GM21786 (cell line): ENCODE measurements around the gene SEPSECS.

Experiments used
- ATAC-seq: cut with Tn5 transposase; IDR thresholded peaks from one replicate; pipeline ENCODE4 v1.9.1; 2021; ENCODE audit not compliant: unreplicated experiment

SEPSECS gene

DNA sequence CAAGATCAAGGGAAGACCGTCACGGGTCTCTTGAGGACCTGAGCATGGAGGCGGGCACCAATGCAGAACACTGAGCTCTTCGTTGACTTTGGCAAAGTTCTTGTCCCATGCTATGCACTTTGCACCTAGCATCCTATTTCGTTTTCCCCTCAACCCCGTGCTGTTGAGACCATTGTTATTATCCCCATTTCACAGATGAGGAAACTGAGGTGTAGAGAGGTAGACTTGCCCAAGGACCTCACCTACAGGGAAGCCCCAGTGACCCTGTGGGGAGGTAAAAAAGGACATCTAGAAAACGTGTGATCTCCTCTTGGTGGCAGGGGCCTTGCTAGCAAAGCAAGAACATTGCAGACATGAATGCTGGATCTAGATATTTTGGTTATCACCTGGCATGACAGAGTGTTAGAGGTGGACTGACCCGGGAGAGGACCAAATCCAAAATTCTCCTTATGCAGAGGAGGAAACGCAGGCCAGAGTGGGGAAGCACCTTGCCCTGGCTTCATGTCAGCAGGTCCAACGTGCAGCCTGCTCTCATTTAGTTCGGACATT lies 48.5 kb downstream of the SEPSECS start:
- no peak for ATAC-seq

- ATAC-seq, result no peak
Observed at GRCh38 chr4:25110527-25111329, 49.5 kb downstream of the SEPSECS start.

GRCh38 chr4:25109511-25109910 lies 50.7 kb downstream of the SEPSECS start:
- no peak for ATAC-seq

DNA sequence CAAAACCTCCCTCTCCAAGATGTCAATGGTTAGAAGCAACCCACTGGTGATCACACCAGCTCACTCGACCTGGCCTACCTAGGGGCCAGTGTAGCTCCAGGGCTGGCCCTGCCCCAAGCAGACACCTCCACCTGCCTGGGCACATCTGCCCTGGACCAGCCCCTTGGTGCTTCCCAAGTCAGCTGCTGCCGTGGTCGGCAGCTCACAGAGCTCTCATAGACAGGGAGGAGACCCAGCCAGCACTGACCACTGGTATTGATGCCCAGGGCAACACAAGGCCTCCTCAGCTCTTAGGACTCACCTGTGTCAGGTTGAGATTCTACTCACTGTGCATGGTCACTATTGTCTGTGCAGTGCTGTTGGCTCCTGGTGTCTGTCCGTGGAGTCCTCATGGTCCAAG lies 51.7 kb downstream of the SEPSECS start:
- ATAC-seq, result no peak

- ATAC-seq, result no peak
Observed at GRCh38 chr4:25107827-25108516, 52.3 kb downstream of the SEPSECS start.

GRCh38 chr4:25106363-25107151 lies 53.7 kb downstream of the SEPSECS start:
- no peak for ATAC-seq

DNA sequence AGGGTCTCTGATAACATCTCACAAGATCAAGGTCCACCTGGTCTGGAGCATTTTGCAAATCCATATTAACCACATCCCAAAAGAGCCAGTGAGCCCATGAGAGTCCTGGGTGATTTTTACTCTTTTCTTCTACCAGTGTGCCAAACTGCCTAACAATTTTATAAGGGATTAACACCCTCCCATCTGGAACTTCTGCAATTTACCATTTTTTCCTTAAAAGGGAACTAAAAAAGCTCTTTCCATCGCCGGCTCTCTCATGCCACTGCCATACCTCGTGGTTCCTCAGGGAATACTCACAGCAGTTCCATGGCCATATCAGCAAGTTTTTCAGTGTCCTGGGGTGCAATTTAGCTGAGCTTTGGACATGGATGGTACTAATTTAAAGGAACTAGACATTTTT lies 55.7 kb downstream of the SEPSECS start:
- ATAC-seq, result no peak

GRCh38 chr4:25103418-25103817 lies 56.8 kb downstream of the SEPSECS start:
- ATAC-seq, result no peak

DNA sequence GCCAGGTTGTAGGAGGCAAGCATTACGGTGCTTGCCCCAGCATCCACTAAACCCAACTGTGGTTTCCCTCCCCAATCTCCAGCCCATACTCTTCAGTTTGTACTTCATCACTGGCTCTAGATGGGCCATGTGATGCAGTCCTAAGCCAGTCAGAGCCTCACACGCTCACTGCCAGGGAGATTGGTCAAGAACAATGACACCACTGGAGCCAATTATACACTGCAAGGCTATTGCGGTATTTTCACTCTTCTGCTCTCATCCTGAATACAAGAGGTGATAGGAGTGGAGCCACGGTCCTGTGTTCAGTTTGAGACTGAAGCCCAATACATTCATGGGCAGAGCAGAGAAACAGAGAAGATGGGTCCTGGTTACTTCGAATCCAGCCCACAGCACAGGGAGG lies 58.4 kb downstream of the SEPSECS start:
- no peak for ATAC-seq

- ATAC-seq, result no peak
Observed at GRCh38 chr4:25100710-25101109, 59.5 kb downstream of the SEPSECS start.

GRCh38 chr4:25100021-25100555 lies 60.2 kb downstream of the SEPSECS start:
- ATAC-seq, result no peak

GRCh38 chr4:25098964-25099891 lies 61.0 kb downstream of the SEPSECS start:
- no peak for ATAC-seq

- ATAC-seq, result no peak
Observed at GRCh38 chr4:25096981-25097443, 63.2 kb downstream of the SEPSECS start.

- no peak for ATAC-seq
Observed at GRCh38 chr4:25096251-25096980, 63.8 kb downstream of the SEPSECS start.

DNA sequence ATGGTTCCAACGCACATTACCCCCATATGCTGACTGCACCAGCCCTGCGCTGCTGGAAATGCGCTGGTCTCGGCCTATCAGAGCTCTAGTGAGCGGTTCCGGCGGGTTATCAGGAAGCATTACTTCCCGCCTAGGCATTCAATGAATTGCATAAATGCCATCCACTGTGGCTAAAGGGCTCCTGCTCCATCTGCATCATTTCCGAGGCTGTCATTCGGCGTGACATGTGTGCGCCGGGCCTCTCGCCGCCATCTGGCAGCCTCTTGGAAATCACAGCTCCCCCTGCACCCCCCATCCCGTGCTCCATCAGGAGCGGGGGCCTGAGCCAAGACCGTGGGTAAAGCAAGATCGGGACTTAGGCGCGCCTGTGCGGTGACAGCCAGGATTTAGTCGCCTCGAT lies 64.4 kb downstream of the SEPSECS start:
- ATAC-seq, result no peak

DNA sequence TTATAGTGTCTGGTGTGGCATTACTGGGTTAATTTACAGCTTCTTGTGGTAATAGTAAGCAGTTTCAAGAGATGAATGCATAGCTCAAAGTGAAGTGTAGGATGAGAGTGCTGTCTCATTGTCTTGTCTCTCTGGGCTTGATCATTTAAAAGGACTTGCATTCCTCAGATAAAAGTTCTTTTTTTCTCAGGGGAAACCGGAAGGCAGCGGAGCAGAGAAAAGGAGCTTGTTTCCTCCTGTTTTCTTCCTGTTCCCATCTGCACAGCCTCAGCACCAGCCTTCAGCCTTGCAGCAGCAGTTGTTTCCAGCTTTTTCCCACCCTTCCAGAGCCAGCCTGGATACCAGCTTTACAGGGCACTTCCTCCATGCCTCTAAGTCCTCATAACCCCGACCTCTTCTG lies 68.1 kb downstream of the SEPSECS start:
- no peak for ATAC-seq

DNA sequence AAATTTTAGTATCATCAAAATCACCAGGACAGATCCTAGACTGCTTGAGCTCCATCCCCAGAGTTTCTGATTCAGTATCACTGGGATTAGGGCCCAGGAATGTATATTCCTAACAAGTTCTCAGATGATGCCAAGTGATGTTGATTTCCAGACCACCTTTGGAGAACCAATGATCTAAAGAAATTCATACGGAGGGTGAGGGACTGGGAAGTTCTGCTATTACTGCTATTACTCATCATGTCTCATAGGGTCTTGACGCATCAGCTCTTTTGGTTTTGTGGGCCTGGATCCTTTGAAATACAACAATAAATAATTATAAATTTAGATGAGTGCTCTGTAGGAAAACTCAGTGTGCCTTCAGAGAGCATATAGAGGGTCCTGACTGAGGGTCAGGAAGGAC lies 69.7 kb downstream of the SEPSECS start:
- ATAC-seq, result no peak

DNA sequence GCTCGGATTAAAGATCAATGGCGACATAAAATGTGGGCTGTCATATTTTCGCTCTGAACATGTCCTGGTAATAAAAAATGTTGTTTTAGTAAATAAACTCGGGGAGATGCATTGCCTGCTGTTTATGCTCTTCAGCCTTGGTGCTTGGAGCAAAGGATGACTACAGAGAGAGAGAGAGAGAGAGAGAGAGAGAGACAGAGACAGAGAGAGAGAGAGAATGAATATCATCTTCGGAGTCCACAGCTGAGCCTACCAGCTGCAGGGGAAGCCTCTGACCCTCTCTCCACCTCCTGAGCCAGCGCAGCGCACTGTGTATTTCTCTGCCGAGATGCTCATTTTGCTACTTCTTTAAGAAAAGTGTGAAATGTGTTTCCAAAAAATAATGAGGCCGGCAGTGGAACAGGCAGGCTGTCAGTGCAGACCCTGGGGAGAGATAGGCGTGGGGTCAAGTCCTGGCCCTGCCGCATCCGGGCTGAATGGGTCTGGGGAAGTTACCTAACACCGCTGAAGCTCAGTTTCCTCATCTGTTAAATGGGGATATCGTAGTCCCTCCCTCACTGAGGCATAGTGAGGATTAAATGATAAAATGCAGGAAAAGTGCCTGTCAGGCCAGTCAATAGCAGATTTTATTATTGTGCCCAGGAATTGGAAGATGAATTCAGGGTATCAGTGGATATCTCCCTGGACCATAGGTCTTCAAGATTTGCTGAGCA lies 71.0 kb downstream of the SEPSECS start:
- no peak for ATAC-seq
